HG03571 (cell line): Measurements from ENCODE around the gene S100A14.

Experiments
- ATAC-seq: cut with Tn5 transposase; IDR thresholded peaks from one replicate; pipeline ENCODE4 v1.9.1; 2021; ENCODE audit not compliant: unreplicated experiment

Gene S100A14

GRCh38 chr1:153566414-153567371, 49.4 kb downstream of the S100A14 start:
- ATAC-seq, result no peak

GRCh38 chr1:153565529-153566374, 50.4 kb downstream of the S100A14 start, which contains the start of gene S100A2:
Gene S100A2, minus strand, starts transcription at chr1:153565844. Its CDS starts 1,967 bp downstream, at chr1:153563877.
- no peak for ATAC-seq
